ENCODE measurements around the gene OLIG2. TPM values are rescaled to one million over a fixed set of nuclear protein-coding genes. Genes with fewer than 3 reads are reported as not detected.

Gene OLIG2
- total and polyA plus RNA-seq, 2 of the 13 experiments (the other 11 are each of a cell fraction or from before 2014, with no cell fraction given): not detected

DNA sequence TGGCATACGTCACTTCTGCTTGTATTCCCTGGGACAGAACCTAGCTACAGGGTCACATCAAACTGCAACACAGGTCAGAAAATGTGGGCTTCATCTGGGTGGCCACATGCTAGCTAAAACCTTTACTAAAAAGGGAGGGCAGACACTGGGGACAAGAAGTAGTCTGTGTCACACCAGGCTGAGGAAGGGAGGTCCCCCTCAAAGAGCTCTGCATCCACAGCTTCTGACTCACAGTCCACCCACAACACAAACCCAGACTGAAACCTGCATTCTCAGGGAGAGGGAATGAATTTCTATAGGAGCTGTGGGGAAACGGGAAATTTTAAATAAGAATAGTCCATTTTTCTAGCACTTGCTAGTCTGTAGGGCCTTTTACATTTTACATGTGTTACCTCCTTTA is 16.2 kb downstream of the OLIG2 start (continued):
- TF ChIP-seq, protein P1, sequence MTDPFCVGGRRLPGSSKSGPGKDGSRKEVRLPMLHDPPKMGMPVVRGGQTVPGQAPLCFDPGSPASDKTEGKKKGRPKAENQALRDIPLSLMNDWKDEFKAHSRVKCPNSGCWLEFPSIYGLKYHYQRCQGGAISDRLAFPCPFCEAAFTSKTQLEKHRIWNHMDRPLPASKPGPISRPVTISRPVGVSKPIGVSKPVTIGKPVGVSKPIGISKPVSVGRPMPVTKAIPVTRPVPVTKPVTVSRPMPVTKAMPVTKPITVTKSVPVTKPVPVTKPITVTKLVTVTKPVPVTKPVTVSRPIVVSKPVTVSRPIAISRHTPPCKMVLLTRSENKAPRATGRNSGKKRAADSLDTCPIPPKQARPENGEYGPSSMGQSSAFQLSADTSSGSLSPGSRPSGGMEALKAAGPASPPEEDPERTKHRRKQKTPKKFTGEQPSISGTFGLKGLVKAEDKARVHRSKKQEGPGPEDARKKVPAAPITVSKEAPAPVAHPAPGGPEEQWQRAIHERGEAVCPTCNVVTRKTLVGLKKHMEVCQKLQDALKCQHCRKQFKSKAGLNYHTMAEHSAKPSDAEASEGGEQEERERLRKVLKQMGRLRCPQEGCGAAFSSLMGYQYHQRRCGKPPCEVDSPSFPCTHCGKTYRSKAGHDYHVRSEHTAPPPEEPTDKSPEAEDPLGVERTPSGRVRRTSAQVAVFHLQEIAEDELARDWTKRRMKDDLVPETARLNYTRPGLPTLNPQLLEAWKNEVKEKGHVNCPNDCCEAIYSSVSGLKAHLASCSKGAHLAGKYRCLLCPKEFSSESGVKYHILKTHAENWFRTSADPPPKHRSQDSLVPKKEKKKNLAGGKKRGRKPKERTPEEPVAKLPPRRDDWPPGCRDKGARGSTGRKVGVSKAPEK (CRISPR knock-in tag; IDR thresholded peaks at IDR 0.05; ENCODE audit: borderline replicate concordance): no peak
- no peak for TF ChIP-seq ATF1 (CRISPR knock-in tag; IDR thresholded peaks at IDR 0.05)

DNA sequence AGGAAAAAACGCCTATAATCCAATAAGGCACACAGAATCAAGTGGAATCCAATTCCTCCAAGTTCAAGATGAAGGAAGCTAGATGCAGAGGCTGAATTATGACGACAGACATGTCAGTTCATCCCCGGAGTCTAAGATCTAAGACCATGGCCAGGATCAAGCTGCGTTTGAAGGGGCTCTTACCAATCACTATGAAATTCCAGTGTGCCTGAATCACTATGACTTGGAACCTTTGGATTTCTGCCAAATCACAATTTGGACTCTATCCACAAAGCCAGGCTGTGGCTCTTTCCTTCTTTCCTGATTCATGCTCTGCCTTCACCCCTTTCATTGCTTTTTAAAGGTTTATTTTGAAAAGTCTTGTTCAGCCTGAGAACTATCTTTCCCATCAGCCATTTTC is 17.1 kb downstream of the OLIG2 start:
- POLR2A ChIA-PET: no interaction called here
- intact Hi-C loops (cut with micrococcal nuclease; ENCODE audit: unreplicated experiment) (no loop called here), in situ Hi-C loops (cut with HindIII; ENCODE audit: extremely low pct_ligation_motif_present, low pct_unique_long_range_greater_than_20kb) (no loop called here)
- Histone ChIP-seq H3K36me3 (replicated peaks in 1 of 2; ENCODE audit: control insufficient read depth in 1 of 2, insufficient read depth in 2 of 2, low read length in 2 of 2) (no peaks in the 10 kb centered on the region), H3K27ac (ENCODE audit: extremely low read length, insufficient read depth, low read length) (no peak overlapping the region), H4K20me1 (ENCODE audit: insufficient read depth, low read length) (no peaks in the 10 kb centered on the region), H3K4me2 (ENCODE audit: low read depth, low read length) (no peak overlapping the region), H3K9me3 (ENCODE audit: low read length) (no peaks in the 10 kb centered on the region), H3K4me3 (replicated peaks in 1 of 3; ENCODE audit: insufficient read depth in 1 of 3, low read depth in 2 of 3, low read length in 3 of 3) (no peak overlapping the region), H3K9ac (ENCODE audit: insufficient read depth, low read depth, low read length) (no peak overlapping the region), H2AFZ (ENCODE audit: low read length) (no peak overlapping the region), H3K4me1 (ENCODE audit: insufficient read depth, low read length) (no peaks in the 10 kb centered on the region), H3K27me3 (ENCODE audit: control insufficient read depth in 1 of 2, insufficient read depth in 2 of 2, low read length in 2 of 2) (peaks cover 0 to 24% of the 10 kb centered on the region in 2 experiments; a peak in 3 of 5 replicates), H3K79me2 (ENCODE audit: insufficient read depth, low read length) (no peaks in the 10 kb centered on the region)
- DNase-seq (ENCODE audit: low spot score): no peak
- BruUV-seq (replicated peaks): no TSS peak
- 19% methylated on average over 4 of the region's 4 CpGs for WGBS (ENCODE audit: low lambda C conversion rate)
- no peak for ATAC-seq
- CTCF ChIA-PET (ENCODE audit: low intra/inter-chr PET ratio, low total read pairs): no interaction called here
- no peak for FAIRE-seq
- TF ChIP-seq ZMYM3 (CRISPR knock-in tag; IDR thresholded peaks at IDR 0.05) (no peak), SMYD3 (CRISPR knock-in tag; IDR thresholded peaks at IDR 0.05) (no peak), ZNF329 (CRISPR knock-in tag; IDR thresholded peaks at IDR 0.05; ENCODE audit: low read depth) (no peak), ZNF816 (CRISPR knock-in tag; IDR thresholded peaks at IDR 0.05; ENCODE audit: borderline replicate concordance) (no peak), HCFC1 (IDR thresholded peaks at IDR 0.05; ENCODE audit: low read depth, low read length) (no peak), BRF2 (CRISPR knock-in tag; IDR thresholded peaks at IDR 0.05) (no peak), MYNN (CRISPR knock-in tag; IDR thresholded peaks at IDR 0.05; ENCODE audit: low read depth) (no peak)
- TF ChIP-seq, protein P2, sequence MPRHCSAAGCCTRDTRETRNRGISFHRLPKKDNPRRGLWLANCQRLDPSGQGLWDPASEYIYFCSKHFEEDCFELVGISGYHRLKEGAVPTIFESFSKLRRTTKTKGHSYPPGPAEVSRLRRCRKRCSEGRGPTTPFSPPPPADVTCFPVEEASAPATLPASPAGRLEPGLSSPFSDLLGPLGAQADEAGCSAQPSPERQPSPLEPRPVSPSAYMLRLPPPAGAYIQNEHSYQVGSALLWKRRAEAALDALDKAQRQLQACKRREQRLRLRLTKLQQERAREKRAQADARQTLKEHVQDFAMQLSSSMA (CRISPR knock-in tag; IDR thresholded peaks at IDR 0.05): no peak
- TF ChIP-seq, protein P3, sequence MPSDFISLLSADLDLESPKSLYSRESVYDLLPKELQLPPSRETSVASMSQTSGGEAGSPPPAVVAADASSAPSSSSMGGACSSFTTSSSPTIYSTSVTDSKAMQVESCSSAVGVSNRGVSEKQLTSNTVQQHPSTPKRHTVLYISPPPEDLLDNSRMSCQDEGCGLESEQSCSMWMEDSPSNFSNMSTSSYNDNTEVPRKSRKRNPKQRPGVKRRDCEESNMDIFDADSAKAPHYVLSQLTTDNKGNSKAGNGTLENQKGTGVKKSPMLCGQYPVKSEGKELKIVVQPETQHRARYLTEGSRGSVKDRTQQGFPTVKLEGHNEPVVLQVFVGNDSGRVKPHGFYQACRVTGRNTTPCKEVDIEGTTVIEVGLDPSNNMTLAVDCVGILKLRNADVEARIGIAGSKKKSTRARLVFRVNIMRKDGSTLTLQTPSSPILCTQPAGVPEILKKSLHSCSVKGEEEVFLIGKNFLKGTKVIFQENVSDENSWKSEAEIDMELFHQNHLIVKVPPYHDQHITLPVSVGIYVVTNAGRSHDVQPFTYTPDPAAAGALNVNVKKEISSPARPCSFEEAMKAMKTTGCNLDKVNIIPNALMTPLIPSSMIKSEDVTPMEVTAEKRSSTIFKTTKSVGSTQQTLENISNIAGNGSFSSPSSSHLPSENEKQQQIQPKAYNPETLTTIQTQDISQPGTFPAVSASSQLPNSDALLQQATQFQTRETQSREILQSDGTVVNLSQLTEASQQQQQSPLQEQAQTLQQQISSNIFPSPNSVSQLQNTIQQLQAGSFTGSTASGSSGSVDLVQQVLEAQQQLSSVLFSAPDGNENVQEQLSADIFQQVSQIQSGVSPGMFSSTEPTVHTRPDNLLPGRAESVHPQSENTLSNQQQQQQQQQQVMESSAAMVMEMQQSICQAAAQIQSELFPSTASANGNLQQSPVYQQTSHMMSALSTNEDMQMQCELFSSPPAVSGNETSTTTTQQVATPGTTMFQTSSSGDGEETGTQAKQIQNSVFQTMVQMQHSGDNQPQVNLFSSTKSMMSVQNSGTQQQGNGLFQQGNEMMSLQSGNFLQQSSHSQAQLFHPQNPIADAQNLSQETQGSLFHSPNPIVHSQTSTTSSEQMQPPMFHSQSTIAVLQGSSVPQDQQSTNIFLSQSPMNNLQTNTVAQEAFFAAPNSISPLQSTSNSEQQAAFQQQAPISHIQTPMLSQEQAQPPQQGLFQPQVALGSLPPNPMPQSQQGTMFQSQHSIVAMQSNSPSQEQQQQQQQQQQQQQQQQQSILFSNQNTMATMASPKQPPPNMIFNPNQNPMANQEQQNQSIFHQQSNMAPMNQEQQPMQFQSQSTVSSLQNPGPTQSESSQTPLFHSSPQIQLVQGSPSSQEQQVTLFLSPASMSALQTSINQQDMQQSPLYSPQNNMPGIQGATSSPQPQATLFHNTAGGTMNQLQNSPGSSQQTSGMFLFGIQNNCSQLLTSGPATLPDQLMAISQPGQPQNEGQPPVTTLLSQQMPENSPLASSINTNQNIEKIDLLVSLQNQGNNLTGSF (CRISPR knock-in tag; IDR thresholded peaks at IDR 0.05): no peak
- TF ChIP-seq, protein P4, sequence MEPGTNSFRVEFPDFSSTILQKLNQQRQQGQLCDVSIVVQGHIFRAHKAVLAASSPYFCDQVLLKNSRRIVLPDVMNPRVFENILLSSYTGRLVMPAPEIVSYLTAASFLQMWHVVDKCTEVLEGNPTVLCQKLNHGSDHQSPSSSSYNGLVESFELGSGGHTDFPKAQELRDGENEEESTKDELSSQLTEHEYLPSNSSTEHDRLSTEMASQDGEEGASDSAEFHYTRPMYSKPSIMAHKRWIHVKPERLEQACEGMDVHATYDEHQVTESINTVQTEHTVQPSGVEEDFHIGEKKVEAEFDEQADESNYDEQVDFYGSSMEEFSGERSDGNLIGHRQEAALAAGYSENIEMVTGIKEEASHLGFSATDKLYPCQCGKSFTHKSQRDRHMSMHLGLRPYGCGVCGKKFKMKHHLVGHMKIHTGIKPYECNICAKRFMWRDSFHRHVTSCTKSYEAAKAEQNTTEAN (CRISPR knock-in tag; conservative IDR thresholded peaks at IDR 0.05): no peak

All from HepG2 (cell line).